Retina (tissue), 1 donor: ENCODE measurements around the gene CA5B.
"Not testable (repeated sequence)": the region's sequence is repeated elsewhere in the genome, so short reads cannot be mapped to it uniquely, and the experiment has no call there.

Experiments used
- DNase-seq: peaks from one replicate; pipeline ENCODE4 v3.0.0-alpha.2; 2016

CA5B gene

GRCh38 chrX:15748841-15749240 lies 10.8 kb downstream of the CA5B start:
- DNase-seq = no peak

GRCh38 chrX:15749642-15750610 lies 11.9 kb downstream of the CA5B start:
- no peak for DNase-seq

- no peak for DNase-seq
Measured at GRCh38 chrX:15750611-15751154, 12.6 kb downstream of the CA5B start.

GRCh38 chrX:15751155-15751819 lies 13.2 kb downstream of the CA5B start:
- DNase-seq = no peak

- no peak for DNase-seq
Measured at GRCh38 chrX:15755091-15755490, 17.0 kb downstream of the CA5B start.

- DNase-seq = no peak
Measured at GRCh38 chrX:15758140-15758539, 20.1 kb downstream of the CA5B start.

- DNase-seq = not testable (repeated sequence)
Measured at GRCh38 chrX:15759886-15760285, 21.8 kb downstream of the CA5B start.

GRCh38 chrX:15761564-15762191 lies 23.6 kb downstream of the CA5B start:
- DNase-seq = peak; percentile 54

- DNase-seq = no peak
Measured at GRCh38 chrX:15769300-15769954, 31.4 kb downstream of the CA5B start.

GRCh38 chrX:15781961-15782699 lies 44.1 kb downstream of the CA5B start:
- no peak for DNase-seq

GRCh38 chrX:15785176-15785750 lies 47.2 kb downstream of the CA5B start:
- DNase-seq = no peak

GRCh38 chrX:15786915-15787314 lies 48.8 kb downstream of the CA5B start:
- DNase-seq = no peak

GRCh38 chrX:15789979-15790768 lies 52.1 kb downstream of the CA5B start, which contains the start of gene ZRSR2:
Gene ZRSR2, plus strand, starts transcription at chrX:15790484. Its CDS starts 12 bp downstream, at chrX:15790496.
- DNase-seq = peak; percentile 95

- no peak for DNase-seq
Measured at GRCh38 chrX:15790769-15791290, 52.8 kb downstream of the CA5B start.

GRCh38 chrX:15797707-15798106 lies 59.6 kb downstream of the CA5B start:
- DNase-seq = no peak

GRCh38 chrX:15804563-15804962 lies 66.5 kb downstream of the CA5B start:
- no peak for DNase-seq

GRCh38 chrX:15808254-15808653 lies 70.2 kb downstream of the CA5B start:
- no peak for DNase-seq

GRCh38 chrX:15812192-15812938 lies 74.3 kb downstream of the CA5B start:
- DNase-seq = no peak

- no peak for DNase-seq
Measured at GRCh38 chrX:15813416-15813815, 75.3 kb downstream of the CA5B start.
